GM10266 (cell line): ENCODE measurements around the gene TFDP1.

Experiments used
- DNase-seq: peaks from one replicate; pipeline ENCODE4 v3.0.0; 2012; ENCODE audit errors: extremely low spot score
- TF ChIP-seq, protein P1 (sequence below): IDR thresholded peaks from 2 replicates; pipeline ENCODE4 v1.5.1; 2012; ENCODE audit warnings: mild to moderate bottlenecking, low read depth; ENCODE audit not compliant: control insufficient read depth, insufficient read depth; ENCODE audit errors: missing control alignments

Gene TFDP1

DNA sequence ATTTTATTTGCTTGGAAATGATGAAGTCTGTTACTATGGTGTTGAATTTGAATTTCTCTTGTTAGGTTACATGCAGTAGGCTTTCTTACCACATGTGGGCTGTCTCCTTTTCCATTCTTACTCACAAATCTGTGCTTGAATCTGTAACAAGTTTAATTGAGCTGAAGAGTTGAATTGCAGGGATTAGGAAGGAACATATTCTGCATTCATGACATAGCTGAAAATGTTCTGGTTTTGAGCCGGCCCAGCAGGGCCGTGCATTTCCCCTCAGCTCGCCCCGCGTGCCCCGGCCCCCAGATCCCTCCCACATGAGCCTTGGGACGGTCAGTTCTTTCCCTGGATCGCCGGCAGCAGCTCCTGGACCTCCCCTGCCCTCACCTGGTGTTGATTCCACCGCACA is 28.1 kb downstream of the TFDP1 start:
- DNase-seq = no peak
- TF ChIP-seq, protein P1, sequence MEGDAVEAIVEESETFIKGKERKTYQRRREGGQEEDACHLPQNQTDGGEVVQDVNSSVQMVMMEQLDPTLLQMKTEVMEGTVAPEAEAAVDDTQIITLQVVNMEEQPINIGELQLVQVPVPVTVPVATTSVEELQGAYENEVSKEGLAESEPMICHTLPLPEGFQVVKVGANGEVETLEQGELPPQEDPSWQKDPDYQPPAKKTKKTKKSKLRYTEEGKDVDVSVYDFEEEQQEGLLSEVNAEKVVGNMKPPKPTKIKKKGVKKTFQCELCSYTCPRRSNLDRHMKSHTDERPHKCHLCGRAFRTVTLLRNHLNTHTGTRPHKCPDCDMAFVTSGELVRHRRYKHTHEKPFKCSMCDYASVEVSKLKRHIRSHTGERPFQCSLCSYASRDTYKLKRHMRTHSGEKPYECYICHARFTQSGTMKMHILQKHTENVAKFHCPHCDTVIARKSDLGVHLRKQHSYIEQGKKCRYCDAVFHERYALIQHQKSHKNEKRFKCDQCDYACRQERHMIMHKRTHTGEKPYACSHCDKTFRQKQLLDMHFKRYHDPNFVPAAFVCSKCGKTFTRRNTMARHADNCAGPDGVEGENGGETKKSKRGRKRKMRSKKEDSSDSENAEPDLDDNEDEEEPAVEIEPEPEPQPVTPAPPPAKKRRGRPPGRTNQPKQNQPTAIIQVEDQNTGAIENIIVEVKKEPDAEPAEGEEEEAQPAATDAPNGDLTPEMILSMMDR = no peak

DNA sequence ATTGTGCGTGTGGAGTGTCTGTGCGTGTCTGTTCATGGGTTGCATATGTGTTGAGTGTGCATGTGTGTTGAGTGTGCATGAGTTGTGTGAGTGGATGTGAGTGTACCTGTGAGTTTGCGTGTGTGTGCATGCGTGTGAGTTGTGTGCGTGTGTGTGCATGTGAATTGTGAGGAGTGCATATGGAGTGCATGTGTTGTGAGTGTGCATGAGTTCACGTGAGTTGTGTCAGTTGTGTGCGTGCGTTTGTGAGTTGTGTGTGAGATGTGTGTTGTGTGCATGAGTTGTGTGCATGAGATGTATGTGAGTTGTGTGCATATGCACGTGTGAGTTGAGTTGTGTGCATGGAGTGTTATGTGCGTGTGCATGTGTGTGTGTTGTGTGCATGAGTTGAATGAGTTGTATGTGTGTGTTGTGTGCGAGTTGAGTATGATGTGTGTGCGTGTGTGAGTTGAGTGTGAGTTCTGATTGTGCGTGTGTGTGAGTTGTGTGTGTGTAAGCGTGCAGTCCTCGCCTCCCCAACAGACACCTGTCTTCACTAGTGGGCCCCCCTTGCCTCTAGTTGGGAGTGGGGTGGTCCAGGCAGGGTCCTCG is 29.3 kb downstream of the TFDP1 start:
- TF ChIP-seq, protein P1 = no peak
- DNase-seq = no peak

DNA sequence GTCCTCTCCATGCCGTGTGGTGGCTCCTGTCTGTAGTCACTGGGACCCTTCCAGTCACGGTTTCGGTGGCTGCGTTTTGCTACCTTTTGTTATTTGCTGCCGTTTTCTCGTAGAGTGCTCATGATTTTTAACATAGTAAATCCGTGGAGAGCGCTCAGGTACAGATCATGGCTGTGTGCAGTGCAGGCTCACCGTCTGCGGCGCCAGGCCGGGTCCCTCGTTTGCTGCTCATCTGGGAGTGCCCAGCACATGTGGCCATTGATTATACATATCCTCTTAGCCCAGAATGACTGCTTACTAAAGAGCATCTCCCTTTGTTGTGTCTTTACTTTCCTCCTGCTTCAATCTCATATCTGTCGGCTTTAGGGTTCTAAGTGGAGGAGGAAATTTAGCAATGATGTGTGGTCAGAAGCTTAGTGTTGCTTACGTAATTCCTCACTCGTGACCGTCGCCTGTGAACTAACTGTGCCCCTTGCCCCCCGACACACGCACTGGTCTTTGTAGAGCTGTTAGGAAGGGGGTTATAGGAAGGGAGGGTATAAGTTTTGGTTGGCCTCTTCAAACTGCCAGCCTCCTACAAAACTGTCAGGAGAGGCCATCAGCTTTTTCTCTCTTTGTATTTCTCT is 31.8 kb downstream of the TFDP1 start:
- no peak for DNase-seq
- TF ChIP-seq, protein P1 = no peak

DNA sequence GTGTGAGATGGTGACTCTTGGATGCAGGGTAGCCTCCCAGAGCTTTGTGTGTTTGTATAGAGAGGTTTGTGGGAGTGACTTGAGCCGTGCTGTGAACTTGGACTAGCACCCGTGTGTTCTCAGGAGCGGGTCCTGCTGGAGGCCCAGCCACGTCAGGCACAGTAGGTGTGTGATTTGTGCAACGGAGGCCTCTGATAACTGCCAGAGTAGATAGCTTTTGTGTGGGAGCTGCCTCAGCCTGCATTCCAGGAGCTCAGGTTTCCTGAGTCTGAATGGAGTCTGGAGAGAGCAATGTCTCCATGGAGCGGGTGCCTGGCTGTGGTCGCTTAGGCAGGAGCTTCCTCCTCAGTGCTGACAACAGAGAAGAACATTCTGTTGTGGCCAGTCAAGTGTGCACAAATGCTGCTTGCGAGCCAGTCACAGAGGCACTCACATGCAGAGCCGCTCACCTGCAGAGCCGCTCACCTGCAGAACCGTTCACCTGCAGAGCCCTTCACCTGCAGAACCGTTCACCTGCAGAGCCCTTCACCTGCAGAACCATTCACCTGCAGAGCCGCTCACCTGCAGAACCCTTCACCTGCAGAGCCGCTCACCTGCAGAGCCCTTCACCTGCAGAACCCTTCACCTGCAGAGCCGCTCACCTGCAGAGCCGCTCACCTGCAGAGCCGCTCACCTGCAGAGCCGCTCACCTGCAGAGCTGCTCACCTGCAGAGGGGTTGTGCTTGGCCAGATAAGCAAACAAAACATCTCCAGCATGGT is 32.6 kb downstream of the TFDP1 start:
- DNase-seq = no peak
- TF ChIP-seq, protein P1 = no peak

DNA sequence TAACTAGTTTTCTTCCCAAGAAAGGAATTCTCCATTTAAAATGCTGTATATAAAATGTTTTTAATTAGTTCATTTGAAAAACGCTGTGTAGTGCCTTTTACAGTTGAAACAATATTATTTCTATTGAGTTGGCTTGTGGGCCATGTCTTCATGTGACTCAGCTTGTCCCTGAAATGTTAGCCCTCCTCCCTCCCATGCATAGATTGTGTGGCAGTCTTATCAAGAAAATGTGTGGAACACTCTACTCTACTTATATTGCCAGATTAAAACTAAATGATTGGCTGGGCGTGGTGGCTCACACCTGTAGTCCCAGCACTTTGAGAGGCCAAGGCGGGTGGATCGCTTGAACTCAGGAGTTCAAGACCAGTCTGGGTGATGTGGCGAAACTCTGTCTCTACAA is 33.4 kb downstream of the TFDP1 start:
- TF ChIP-seq, protein P1 = no peak
- DNase-seq = no peak

DNA sequence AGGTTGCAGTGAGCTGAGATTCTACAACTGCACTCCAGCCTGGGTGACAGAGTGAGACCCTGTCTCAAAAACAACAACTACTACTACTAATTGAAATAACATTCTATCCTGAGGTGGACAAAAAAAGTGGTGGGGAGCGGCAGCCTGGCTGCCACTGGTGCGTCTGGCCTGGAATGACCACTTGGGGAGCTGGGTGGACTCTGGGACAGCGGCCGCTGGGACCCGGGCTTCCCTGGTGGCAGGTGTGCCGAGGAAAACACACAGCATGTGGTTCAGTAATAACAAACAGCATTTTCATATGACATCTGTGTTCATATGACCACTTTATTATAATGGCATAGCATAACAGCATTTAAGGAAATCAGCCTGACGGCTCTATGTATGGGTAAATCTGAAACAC is 33.9 kb downstream of the TFDP1 start:
- no peak for DNase-seq
- TF ChIP-seq, protein P1 = no peak

DNA sequence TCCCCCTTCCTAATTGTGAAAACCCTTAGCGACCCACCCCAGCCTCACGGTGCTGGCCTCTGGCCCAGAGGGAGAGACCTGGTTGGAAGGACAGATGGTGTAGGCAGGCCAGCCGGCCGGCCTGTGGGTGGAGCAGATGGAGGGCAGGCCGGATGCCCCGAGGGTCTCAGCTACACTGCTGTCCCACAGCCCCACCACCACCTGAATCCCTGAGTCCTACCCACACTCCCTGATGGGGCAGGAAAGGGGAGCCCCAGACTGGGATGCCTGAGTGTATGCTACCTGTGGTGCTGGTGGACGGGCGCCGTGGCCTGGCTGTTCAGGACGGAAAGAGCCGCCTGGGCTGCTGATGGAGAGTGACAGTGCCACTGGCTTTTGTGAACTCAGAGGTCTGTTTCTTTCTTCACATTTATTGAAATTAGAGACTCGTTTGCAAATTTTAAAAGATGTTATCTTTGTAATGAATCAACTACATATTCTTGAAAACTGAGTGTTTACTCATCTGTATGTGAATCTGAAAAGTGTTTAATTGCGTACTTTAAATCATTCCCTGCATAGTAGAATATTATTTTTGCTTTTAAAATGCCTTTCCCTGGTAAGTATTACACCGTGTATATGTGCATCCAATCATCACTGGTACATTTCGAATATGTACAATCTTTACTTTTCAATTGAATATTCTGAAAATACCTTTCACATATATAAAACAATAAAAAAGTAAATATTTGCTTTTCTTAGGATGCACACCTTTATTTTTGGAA is 35.7 kb downstream of the TFDP1 start:
- TF ChIP-seq, protein P1 = no peak
- DNase-seq = no peak
